Heart left ventricle (tissue), 13 donors: Measurements from ENCODE around the gene SUDS3.

Experiments used
- POLR2A ChIP-seq, 2 donors: fragments of 450-650 bp; IDR thresholded peaks; one replicate each; pipeline ENCODE4 v1.6.1; 2017; ENCODE audit warnings: antibody characterized with exemption in 2 of 2, mild to moderate bottlenecking in 2 of 2, moderate library complexity in 2 of 2
- TF ChIP-seq, protein P1 (sequence below), 12 donors: fragments of 200-600 bp; sonication (generic) in 4 of 12; IDR thresholded peaks; one replicate each; pipeline versions ENCODE4 v1.5.0 to v1.8.0; 2018 to 2022; ENCODE audit warnings: antibody characterized with exemption in 12 of 12, mild to moderate bottlenecking in 5 of 12
- donor health status: ischemic (EF 13 %, LVEDD 7.1; RV severe dilation, severe dysfunction).
- donor health status: DM: no; HTN: yes; CAD: no.
- donor health status: DM: no; HTN: no; CAD: no.
- donor health status: ischemic (EF 25% LVEDD 6.9; RV normal size, moderate dysfunction).
- donor health status: ischemic (EF 25% LVEDD 5.7; RV mildly dilated, moderate dysfunction).
- donor health status: ischemic (EF 35%, LVEDD 5.7; RV mildly dilated, moderate dysfunction).
- donor health status: nonischemic (EF 11% LVEDD 7.7; RV severe dilation, severe dysfunction).
- donor health status: DM: yes; HTN: yes; CAD: no.
- donor health status: PGD.
- donor health status: ischemic (EF 29% LVEDD 5.4; RV normal size, mild dysfunction).
- donor health status: nonischemic (EF 23%, LVEDD 6.1; RV moderate dilation, normal function).

DNA sequence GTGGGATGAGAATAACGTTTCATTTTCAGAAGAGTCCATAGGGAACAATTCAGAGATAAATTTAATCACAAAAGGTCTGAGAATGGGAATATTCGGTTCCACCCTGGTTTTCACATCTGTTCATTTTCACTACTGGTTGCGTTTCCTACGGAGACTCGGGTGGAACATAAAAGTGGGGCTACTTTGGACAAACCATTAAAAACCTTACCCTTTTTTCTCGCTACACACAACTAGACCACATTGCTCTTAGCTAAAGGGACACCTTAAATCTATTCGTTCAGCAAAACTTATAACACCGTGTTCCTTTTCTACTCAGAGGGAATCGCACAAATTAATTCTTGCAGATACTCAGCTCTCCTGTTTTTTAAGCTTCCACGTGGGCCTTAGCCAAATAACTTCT lies 1.0 kb upstream of the SUDS3 start:
- TF ChIP-seq, protein P1, sequence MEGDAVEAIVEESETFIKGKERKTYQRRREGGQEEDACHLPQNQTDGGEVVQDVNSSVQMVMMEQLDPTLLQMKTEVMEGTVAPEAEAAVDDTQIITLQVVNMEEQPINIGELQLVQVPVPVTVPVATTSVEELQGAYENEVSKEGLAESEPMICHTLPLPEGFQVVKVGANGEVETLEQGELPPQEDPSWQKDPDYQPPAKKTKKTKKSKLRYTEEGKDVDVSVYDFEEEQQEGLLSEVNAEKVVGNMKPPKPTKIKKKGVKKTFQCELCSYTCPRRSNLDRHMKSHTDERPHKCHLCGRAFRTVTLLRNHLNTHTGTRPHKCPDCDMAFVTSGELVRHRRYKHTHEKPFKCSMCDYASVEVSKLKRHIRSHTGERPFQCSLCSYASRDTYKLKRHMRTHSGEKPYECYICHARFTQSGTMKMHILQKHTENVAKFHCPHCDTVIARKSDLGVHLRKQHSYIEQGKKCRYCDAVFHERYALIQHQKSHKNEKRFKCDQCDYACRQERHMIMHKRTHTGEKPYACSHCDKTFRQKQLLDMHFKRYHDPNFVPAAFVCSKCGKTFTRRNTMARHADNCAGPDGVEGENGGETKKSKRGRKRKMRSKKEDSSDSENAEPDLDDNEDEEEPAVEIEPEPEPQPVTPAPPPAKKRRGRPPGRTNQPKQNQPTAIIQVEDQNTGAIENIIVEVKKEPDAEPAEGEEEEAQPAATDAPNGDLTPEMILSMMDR (IDR thresholded peaks at IDR 0.05), result no peak
- TF ChIP-seq POLR2A (IDR thresholded peaks at IDR 0.05), result no peak
